ENCODE data around the gene ZACN.

The ZACN gene

DNA sequence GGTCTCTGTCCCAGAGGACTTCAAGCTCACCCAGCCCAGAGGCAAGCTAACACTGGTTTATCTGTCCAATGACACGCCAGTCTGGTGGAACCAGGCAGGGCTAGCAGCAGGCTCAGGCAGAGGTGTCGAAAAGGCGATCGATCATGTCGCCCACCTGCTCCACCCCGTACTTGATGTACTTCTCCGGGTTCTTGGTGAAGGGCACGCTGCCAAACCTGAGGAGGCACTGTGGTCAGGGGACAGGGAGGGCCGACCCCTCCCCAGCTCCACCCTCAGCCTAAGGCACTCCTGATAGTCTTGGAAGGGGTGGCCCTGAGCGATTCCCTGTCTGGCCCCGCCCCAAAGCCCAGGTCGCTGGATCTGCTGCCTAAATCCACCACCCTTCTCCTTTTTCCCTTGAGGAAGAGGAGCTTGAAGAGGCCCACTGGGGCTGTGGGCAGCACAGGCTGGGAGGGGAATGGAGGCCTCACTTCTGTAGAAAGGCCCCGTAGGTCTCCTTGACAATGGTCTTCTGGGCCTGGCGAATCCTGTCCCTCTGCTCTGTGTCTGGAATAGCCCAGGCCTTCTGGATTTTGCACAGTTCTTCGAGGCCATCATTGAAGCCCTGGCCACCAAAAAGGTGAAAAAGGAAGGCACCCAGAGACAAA lies 4.7 kb downstream of the ZACN start:
- TF ChIP-seq, protein P1, sequence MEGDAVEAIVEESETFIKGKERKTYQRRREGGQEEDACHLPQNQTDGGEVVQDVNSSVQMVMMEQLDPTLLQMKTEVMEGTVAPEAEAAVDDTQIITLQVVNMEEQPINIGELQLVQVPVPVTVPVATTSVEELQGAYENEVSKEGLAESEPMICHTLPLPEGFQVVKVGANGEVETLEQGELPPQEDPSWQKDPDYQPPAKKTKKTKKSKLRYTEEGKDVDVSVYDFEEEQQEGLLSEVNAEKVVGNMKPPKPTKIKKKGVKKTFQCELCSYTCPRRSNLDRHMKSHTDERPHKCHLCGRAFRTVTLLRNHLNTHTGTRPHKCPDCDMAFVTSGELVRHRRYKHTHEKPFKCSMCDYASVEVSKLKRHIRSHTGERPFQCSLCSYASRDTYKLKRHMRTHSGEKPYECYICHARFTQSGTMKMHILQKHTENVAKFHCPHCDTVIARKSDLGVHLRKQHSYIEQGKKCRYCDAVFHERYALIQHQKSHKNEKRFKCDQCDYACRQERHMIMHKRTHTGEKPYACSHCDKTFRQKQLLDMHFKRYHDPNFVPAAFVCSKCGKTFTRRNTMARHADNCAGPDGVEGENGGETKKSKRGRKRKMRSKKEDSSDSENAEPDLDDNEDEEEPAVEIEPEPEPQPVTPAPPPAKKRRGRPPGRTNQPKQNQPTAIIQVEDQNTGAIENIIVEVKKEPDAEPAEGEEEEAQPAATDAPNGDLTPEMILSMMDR (IDR thresholded peaks at IDR 0.05), result no peak

DNA sequence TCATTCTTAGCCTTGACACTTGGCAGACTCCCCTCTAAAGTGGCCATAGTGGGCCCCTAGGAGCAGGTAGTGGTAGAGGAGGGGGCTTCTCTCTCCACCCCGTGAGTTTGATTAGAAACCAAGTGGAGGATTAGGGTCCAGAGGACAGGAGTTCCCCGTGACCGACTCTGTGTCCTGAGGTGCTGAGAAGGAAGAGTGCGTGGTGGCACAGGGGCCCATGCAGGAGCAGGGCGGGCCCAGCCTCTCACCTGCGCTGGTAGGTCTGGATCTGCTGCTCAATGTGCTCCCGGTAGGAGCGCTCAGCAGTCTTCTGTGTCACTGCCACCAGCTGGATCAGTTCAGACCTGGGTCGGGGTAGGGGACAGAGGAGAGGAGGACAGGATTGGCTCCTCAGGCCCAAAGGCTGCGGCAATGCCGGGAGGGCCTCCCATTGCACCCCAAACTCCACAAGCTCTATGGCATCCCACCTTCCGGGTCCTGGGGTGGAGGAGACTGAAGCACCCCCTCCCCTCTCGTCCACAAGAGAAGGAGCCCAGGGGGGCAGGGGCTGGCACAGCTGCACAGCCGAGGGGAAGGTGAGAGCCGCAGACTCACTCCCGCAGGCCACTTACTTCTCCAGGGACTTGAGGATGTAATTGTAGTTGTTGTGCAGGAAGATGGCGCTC lies 6.2 kb downstream of the ZACN start:
- TF ChIP-seq, protein P1 (IDR thresholded peaks at IDR 0.05), result no peak

DNA sequence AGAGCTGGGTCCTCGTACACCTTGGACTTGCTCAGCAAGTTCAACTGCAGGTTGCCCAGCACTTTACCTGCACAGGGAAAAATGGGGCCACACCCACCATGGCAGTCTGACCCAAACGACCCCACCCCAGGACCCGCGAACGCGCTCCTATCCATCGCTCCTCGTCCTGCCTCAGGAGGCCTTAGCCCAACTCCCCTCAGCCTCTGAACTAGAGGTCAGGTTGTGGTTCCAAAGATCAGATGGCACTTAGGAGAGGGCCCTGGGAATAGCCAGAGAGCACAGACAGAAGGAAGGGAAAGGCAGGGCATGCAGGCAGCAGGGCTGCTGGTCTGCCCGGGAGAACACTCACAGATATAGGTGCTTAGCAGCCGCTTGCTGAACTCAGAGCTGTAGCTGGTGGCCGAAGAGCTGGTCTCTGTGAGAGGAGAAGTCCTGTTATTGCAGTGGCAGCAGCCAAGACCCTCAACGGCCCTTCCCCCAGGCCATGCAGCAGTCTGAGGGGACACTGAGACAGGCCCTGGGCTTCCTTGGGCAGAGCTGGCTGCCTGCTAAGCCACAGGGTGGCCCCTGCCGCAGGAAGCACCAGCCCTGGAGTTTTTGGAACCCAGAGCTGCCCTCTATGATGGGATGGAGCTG lies 6.9 kb downstream of the ZACN start:
- TF ChIP-seq, protein P1 (IDR thresholded peaks at IDR 0.05), result no peak

DNA sequence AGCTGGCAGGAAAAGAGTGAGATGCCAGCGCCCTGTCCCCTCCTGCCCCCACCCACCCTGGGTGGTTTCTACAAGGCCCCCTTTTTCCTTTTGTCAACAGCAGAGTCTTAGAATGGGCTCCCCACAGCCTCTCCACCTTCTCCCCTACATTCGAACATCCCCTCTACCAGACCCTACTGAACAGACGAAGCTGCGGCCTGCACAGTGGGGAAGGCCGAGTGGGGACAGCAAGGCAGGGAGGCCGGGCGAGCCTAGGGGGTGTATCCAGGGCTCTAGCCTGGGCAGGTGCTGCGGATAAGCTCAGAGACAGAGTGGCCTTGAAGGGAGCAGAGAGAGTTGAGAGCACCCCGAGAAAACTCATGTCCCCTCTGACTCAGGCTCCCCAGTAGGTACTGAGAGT lies 7.4 kb downstream of the ZACN start:
- TF ChIP-seq, protein P1 (IDR thresholded peaks at IDR 0.05), result no peak

DNA sequence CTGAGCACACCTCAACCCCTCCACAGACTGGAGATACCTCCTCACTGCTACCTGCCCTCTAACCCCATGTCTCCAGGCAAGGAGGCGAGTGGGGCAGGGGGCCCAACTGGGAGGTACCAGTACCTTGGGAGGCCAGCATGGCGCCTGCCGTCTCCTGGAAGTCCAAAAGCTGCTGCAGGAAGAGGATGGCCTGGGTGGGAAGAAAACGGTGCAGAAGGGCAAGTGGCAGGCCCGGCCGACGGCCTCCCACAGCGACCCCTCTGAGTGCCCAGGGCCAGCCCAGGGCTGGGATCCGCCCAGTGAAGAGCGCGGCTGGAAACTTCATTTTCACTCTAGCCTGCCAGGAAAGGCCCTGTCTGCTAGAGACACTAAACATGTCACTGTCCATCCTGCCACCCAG lies 8.5 kb downstream of the ZACN start:
- TF ChIP-seq, protein P1 (IDR thresholded peaks at IDR 0.05), result no peak

DNA sequence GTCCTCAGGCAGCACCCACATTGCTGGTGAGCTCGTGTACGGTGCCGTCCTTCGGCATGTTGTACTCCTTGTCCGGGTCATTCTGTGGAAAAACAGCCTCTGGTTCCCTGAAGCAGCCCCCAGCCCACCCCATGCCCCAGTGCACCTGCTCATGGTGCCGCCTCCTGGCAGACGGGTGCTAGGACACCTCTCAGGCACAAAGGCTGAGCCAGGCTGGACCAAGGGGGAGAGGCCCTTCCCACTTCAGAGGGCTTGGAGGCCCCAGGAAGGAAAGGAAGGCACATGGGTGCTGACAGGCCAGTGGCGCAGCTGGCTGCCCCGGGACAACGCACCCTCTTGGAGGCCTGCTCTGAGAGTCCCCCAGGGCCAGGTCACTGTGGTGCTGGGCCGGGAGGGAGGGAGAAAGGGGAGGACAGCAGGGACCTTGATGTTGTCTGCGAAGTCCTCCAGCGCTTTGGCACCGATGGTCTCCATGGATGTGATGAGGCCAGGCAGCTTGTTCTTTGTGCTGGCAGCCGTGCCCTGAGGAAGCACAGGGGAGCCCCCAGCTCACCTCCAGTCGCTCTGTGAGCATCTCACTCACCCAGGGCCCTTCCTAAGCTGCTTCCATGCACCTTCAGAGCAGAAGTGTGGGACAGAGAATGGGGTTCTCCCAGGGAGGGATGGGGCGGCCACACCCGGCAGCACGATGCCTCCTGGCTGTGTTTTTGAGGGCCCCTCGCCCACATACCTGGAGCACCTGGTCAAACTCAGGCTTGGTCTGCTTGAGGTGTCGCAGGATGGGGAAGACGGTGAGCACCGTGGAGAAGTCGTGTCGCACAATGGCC lies 9.3 kb downstream of the ZACN start:
- TF ChIP-seq, protein P1 (IDR thresholded peaks at IDR 0.05), result no peak

DNA sequence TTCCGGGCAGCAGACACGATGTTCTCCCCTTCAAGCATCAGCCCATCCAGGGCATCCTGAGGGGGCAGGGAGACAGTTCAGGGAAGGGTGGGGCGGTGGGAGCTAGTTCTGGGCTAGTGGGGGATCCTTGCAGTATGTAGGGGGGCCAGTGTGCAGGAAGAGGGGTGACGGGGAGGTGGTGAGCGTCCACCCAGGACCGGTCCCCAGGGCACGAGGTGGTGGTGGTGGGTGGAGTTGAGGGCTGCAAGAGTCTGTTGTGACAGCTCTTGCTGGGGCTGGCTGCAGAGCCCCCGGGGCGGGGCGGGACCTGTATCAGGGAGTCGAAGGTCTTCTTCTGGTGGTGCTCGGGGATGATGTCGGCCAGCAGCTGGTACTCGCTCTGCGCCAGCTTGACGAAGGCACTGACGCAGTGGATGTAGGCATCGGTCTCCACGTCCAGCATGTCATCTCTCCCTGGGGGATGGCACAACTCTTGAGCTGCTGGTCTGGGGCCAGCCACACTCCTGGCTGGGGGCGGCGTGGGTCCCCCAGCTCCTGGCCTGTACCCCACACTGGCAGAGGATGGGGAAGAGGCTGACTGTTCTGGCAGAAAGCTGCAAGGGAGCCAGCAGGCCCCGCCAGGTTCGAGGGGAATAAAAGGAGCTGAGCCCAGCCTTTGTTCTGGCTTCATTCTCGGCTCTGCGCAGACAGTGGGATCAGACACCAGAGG lies 10.0 kb downstream of the ZACN start:
- TF ChIP-seq, protein P1 (IDR thresholded peaks at IDR 0.05), result no peak

All from LNCAP (cell line).